Midbrain (tissue), 1 donor: ENCODE measurements around the gene HCST.
A peak's percentile ranks its signal among the peaks of the same experiment; 100 is the strongest.
"Not testable (repeated sequence)": the region's sequence is repeated elsewhere in the genome, so short reads cannot be mapped to it uniquely, and the experiment has no call there.

Experiments used
- DNase-seq: peaks from one replicate; lab custom pipeline; 2025; lab: John Stamatoyannopoulos, UW

Gene HCST

DNA sequence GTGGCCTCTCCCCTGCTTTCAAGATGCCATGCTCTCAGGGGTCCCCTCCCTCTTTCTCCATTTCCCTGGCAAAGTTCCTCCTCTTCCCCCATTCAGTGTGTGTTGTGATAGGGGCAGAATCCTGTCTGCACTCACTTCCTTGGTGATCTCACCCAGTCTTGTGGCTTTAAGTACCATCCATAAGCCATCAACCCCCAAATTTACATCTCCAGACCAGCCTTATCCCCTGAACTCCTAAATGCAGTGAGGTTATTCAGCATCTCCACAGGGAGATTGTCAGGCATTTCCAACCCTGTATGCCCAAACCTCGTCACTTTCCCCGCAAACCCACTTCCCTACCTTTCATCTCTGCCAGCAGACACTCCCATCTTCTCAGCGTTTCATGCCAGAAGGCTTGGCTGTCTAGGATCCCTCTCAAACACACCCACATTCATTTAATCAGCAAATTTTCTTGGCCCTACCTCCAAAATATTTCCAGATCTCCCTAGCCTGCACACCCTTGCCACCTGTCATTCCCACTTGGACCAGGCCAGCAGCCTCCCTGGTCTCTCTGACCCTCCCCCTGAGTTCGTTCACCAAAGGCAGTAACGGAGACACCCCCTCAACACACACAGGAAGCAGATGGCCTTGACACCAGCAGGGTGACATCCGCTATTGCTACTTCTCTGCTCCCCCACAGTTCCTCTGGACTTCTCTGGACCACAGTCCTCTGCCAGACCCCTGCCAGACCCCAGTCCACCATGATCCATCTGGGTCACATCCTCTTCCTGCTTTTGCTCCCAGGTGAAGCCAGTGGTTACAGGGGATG is at the start of gene HCST:
TSS of gene HCST (plus strand) at position 676 of the 808 bp plus-strand sequence. CDS start at position 741, 65 bp downstream.
- no peak for DNase-seq

DNA sequence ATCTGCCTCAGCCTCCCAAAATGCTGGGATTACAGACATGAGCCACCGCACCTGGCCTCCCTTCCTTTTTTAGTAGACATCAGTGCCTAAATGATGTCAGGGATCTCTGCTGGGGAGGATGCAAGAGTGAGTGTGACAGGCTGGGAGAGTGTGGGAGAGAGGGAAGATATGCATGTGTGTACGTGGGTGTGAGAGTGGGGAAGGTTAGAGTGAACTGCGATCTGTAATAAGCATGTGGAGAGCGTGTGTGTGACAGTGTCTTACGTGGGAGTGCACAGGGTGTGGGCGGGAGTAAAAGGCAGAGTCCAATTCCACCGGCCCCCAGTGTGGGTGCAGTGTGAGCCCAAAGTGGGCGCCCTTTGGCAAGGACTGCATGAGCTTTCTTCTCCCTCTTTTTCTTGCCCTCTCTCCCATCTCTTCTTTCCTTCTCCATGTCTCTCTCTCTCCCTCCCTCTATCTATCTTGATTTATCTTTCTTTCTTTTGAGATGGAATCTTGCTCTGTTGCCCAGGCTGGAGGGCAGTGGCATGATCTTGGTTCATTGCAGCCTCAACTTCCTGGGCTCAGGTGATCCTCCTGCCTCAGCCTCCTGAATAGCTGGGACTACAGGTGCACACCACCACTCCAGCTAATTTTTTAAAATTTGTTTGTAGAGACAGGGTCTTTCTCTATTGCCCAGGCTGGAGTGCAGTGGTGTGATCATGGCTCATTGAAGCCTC is 49.1 kb upstream of the HCST start:
- DNase-seq: no peak

DNA sequence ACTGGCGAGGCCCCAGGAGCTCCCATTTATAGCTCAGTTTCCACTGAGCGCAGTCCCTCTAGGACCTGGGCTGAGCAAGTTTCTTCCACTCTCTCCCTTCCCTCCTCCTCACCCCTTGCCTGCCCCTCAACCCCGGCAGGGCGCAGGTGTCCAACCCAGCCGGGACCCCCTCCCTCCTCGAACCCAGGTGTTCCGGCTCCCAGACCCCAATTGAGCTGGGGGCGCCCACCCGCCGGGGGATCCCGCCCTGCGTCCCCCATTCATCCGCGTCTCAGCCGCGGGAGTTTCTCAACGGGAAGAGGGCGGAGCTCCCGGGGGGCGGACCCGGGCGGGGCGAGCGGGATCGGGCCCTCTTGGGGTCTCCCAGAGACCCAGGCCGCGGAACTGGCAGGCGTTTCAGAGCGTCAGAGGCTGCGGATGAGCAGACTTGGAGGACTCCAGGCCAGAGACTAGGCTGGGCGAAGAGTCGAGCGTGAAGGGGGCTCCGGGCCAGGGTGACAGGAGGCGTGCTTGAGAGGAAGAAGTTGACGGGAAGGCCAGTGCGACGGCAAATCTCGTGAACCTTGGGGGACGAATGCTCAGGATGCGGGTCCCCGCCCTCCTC is 45.7 kb upstream of the HCST start, which contains the start of gene KIRREL2:
TSS of gene KIRREL2 (plus strand) at position 366 of the 604 bp plus-strand sequence. CDS start at position 575, 209 bp downstream.
- no peak for DNase-seq

DNA sequence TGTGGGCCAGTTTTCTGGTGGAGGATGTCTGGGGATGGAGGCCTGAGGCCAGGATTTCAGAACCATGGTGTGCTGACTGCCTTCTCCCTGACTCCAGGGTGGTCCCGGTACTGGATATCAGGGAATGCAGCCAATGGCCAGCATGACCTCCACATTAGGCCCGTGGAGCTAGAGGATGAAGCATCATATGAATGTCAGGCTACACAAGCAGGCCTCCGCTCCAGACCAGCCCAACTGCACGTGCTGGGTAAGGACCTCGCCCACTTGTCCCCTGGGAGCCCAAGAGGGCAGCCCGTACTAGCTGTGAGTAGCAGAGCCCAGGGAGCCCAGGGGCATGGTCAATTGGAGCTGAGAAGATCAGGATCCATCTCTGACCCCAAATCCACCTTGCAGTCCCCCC is 44.0 kb upstream of the HCST start:
- no peak for DNase-seq

GRCh38 chr19:35859414-35859813 is 42.9 kb upstream of the HCST start:
- DNase-seq: no peak

DNA sequence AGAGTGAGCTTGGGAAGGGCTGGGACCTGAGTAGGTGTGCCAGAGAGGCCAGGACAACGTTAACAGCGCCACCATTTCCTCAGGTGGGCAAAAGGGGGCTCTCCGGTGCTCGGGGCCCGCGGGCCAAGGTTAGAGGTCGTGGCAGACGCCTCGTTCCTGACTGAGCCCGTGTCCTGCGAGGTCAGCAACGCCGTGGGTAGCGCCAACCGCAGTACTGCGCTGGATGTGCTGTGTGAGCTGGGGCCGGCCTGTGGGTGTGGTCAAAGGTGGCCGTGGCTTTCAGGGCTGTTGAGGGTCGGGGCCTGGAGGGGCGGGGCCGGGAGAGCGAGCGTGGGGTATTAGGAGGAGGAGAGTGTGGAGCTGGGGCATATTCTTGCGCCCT is 41.9 kb upstream of the HCST start:
- no peak for DNase-seq

GRCh38 chr19:35860818-35861639 is 41.3 kb upstream of the HCST start:
- no peak for DNase-seq

DNA sequence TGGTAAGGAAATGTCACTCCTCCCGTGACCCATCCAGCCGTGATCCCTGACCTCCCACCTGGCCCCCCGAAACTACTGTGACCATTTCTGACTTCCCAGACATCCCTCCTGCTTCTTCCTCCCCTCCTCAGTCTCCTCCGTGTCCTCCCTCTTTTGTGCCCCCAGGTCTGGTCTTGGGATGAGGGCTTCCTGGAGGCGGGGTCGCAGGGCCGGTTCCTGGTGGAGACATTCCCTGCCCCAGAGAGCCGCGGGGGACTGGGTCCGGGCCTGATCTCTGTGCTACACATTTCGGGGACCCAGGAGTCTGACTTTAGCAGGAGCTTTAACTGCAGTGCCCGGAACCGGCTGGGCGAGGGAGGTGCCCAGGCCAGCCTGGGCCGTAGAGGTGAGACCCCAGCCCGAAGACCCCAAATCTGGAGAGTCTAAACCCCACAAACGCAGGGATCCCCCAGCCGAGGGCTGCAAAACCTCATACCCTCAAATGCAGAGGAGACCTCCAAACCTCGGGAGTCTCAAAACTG is 40.6 kb upstream of the HCST start:
- DNase-seq: no peak

- DNase-seq: no peak
Measured at GRCh38 chr19:35862528-35862927, 39.8 kb upstream of the HCST start.

DNA sequence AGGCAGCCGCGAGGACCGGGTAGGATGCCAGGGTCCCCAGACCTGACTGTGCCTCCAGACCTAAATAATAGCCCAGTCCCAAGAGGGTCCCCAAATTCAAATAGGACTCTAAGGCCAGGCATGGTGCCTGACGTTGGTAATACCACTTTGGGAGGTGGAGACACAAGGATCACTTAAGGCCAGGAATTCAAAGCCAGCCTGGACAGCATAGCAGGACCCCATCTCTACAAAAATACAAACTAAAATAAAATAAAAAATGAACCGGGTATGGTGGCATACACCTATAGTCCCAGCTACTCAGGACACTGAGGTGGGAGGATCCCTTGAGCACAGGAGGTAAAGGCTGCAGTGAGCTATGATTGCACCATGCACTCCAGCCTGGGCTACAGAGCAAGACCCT is 39.3 kb upstream of the HCST start:
- no peak for DNase-seq

DNA sequence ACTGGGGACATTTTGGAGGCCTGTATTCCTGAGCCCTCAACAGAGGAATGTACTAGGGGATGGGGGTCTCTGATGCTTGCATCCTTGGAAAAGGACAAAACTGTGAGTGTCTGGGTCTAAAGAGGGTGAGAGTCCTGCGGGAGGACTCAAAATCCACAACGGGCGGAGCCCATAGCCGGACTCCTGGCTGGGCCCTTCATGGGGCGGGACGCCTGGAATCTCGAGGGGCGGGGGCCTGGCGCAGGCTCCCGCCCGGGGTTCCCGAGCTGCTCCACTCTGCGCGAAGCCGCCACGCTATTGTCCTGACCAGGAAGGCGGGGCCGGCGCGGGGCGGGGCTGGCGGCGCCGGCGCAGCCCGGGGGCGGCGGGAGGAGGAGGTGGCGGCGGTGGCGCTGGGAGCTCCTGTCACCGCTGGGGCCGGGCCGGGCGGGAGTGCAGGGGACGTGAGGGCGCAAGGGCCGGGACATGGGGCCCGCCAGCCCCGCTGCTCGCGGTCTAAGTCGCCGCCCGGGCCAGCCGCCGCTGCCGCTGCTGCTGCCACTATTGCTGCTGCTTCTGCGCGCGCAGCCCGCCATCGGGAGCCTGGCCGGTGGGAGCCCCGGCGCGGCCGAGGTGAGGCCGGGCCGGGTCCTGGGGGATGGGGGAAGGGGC is 34.0 kb upstream of the HCST start, which contains the start of gene APLP1:
TSS of gene APLP1 (plus strand) at position 403 of the 651 bp plus-strand sequence. CDS start at position 466, 63 bp downstream.
- DNase-seq: peak; percentile 89

DNA sequence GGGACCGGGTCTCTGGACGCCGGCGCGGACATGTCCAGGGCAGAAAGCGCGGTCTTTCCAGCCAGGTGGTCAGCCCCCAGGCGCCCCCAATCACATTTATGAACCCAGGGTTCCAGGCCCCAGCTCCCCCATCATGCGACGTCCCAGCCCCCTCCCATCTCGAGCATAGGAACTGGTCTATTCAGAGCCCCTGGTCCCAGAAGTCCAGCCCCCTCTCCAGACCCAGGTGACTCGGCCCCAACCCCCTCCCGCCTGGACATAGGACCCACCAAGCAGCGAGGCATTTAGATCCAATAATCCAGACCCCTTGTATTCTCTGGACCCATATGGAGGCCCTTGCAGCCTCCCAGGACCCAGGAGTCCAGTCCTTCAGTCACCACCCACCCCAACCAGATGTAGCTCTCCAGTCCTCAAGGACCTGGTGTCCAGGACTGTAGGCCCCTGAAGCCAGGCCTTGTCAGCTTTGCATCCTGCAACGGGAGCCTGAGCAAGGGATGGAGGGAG is 33.5 kb upstream of the HCST start:
- no peak for DNase-seq

- DNase-seq: peak; percentile 70
Measured at GRCh38 chr19:35869327-35870123, 32.8 kb upstream of the HCST start.

- DNase-seq: not testable (repeated sequence)
Measured at GRCh38 chr19:35870124-35870736, 32.1 kb upstream of the HCST start.

- DNase-seq: no peak
Measured at GRCh38 chr19:35870798-35871197, 31.5 kb upstream of the HCST start.

GRCh38 chr19:35871611-35872010 is 30.7 kb upstream of the HCST start:
- no peak for DNase-seq

GRCh38 chr19:35872180-35872579 is 30.1 kb upstream of the HCST start:
- DNase-seq: no peak

- no peak for DNase-seq
Measured at GRCh38 chr19:35874392-35874930, 27.9 kb upstream of the HCST start.

- DNase-seq: no peak
Measured at GRCh38 chr19:35879068-35879467, 23.3 kb upstream of the HCST start.
